Measurements from ENCODE around the gene UNC93B1. TPM values are rescaled to one million over a fixed set of nuclear protein-coding genes. Genes with fewer than 3 reads are reported as not detected.

UNC93B1 gene
- total RNA-seq, 8 experiments from 2014 or later, result 2.1 to 17.3 (median 6.3) TPM

DNA sequence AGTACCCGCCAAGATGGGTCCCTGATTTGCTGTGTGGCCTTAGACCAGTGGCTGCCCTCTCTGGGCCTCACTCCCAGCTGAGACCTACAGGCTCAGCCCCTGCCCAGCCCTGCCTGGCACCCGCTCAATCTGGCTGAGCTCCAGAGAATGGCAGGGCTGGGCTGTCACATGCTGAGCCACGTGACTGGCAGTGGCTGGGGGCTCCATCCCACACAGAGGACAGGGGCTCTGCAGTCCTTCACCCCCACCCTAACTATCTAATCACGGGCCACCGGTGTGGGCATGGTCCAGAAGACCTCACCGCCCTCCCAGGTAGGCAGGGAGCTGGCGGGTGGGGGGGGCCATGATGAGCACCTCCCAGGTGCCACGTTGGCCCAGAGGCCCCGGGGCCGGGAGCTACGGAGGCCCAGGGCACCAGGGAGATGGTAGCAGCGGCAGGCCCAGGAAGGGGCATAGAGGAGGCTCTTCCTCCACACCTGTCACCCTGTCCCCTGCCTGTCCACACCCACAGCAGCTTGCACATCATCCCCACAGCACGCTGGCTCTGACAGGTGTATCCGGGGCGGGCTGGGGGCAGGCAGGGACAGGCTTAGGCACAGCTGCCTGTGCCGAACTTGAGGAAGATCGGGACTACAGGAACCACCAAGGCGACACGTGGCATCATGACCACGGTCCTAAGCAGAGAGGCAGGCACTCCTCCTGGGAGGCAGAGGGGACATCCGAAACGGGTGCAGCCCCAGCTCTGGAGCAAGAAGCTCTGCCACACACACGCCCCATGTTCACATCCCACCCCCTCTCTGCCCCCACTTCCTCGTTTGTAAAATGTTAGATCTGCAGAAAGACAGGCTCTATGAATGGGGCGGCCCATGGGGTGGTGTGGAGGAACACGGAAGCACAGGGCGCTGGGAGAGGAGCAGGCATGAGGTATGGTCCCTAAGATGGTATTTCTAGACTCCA, 4.8 kb upstream of the UNC93B1 start:
- no peak overlapping the region for H3K4me3 ChIP-seq
- in situ Hi-C loops (cut with MboI; ENCODE audit: low pct_unique_long_range_greater_than_20kb in 2 of 9, low sequenced_read_pairs in 9 of 9, unreplicated experiment in 9 of 9), result no loop called here
- H3K27ac ChIP-seq, result no peak overlapping the region
- peaks cover 22 to 32% of the 10 kb centered on the region in 2 donors for H3K4me1 ChIP-seq (replicated peaks in 1 of 2)
- no peak for ATAC-seq (replicated peaks in 6 of 8)
- 71 to 100% (median 100%) methylated on average over 1 to 6 of the region's 27 CpGs; no CpG with 5 or more reads in 5 of the 10 experiments for WGBS, 10 experiments

GRCh38 chr11:68007498-68008380, 3.8 kb upstream of the UNC93B1 start:
- 60 to 100% (median 79%) methylated on average over 1 to 10 of the region's 16 CpGs; no CpG with 5 or more reads in 5 of the 10 experiments for WGBS, 10 experiments
- in situ Hi-C loops (cut with MboI; ENCODE audit: low pct_unique_long_range_greater_than_20kb in 2 of 9, low sequenced_read_pairs in 9 of 9, unreplicated experiment in 9 of 9), result no loop called here
- H3K4me1 ChIP-seq (replicated peaks in 1 of 2), result peaks cover 22 to 24% of the 10 kb centered on the region in 2 donors
- ATAC-seq (replicated peaks in 6 of 8), result no peak
- no peak overlapping the region for H3K27ac ChIP-seq
- no peak overlapping the region for H3K4me3 ChIP-seq

- in situ Hi-C loops (cut with MboI; ENCODE audit: low pct_unique_long_range_greater_than_20kb in 2 of 9, low sequenced_read_pairs in 9 of 9, unreplicated experiment in 9 of 9), result no loop called here
- ATAC-seq (replicated peaks in 6 of 8), result no peak
- 70 to 100% (median 93%) methylated on average over 2 to 6 of the region's 7 CpGs; no CpG with 5 or more reads in 6 of the 10 experiments for WGBS, 10 experiments
- H3K4me1 ChIP-seq (replicated peaks in 1 of 2), result peaks cover 22 to 33% of the 10 kb centered on the region in 2 donors
- H3K27ac ChIP-seq, result no peak overlapping the region
- no peak overlapping the region for H3K4me3 ChIP-seq
Measured at GRCh38 chr11:68006606-68007166, 2.8 kb upstream of the UNC93B1 start.

- in situ Hi-C loops (cut with MboI; ENCODE audit: low pct_unique_long_range_greater_than_20kb in 2 of 9, low sequenced_read_pairs in 9 of 9, unreplicated experiment in 9 of 9), result no loop called here
- Histone ChIP-seq H3K4me1 (replicated peaks in 1 of 2) (peaks cover 3 to 15% of the 10 kb centered on the region in 2 donors), H3K27ac (no peak overlapping the region), H3K4me3 (peak overlapping the region in 1 of 5 donors; percentile 40)
- ATAC-seq (replicated peaks in 6 of 8), result no peak
- 61 to 100% (median 86%) methylated on average over 1 to 7 of the region's 14 CpGs; no CpG with 5 or more reads in 4 of the 10 experiments for WGBS, 10 experiments
Measured at GRCh38 chr11:68004551-68005335, 846 bp upstream of the UNC93B1 start.

GRCh38 chr11:68002938-68003845, 705 bp downstream of the UNC93B1 start:
- Histone ChIP-seq H3K4me3 (peak overlapping the region; percentile 25 to 43 (median 29)), H3K27ac (no peak overlapping the region), H3K4me1 (replicated peaks in 1 of 2) (peaks cover 0 to 13% of the 10 kb centered on the region in 2 donors)
- ATAC-seq (replicated peaks in 6 of 8), result peak; percentile 6 to 49 (median 45)
- in situ Hi-C loops (cut with MboI; ENCODE audit: low pct_unique_long_range_greater_than_20kb in 2 of 9, low sequenced_read_pairs in 9 of 9, unreplicated experiment in 9 of 9), result no loop called here
- 7 to 61% methylated on average over 3 to 10 of the region's 86 CpGs; no CpG with 5 or more reads in 8 of the 10 experiments for WGBS, 10 experiments

- in situ Hi-C loops (cut with MboI; ENCODE audit: low pct_unique_long_range_greater_than_20kb in 2 of 9, low sequenced_read_pairs in 9 of 9, unreplicated experiment in 9 of 9), result no loop called here
- H3K4me1 ChIP-seq (replicated peaks in 1 of 2), result peaks cover 0 to 13% of the 10 kb centered on the region in 2 donors
- WGBS, 10 experiments, result 77 to 93% methylated on average over 3 to 4 of the region's 9 CpGs; no CpG with 5 or more reads in 8 of the 10 experiments
- ATAC-seq (replicated peaks in 6 of 8), result no peak
- no peak overlapping the region for H3K27ac ChIP-seq
- H3K4me3 ChIP-seq, result no peak overlapping the region
Measured at GRCh38 chr11:68002575-68002937, 1.3 kb downstream of the UNC93B1 start.

GRCh38 chr11:67999704-68000103, 4.2 kb downstream of the UNC93B1 start:
- H3K4me1 ChIP-seq (replicated peaks in 1 of 2), result peaks cover 6 to 18% of the 10 kb centered on the region in 2 donors
- in situ Hi-C loops (cut with MboI; ENCODE audit: low pct_unique_long_range_greater_than_20kb in 2 of 9, low sequenced_read_pairs in 9 of 9, unreplicated experiment in 9 of 9), result no loop called here
- WGBS, 10 experiments, result 80 to 100% (median 94%) methylated on average over 1 to 5 of the region's 5 CpGs; no CpG with 5 or more reads in 6 of the 10 experiments
- H3K27ac ChIP-seq, result no peak overlapping the region
- ATAC-seq (replicated peaks in 6 of 8), result no peak
- no peak overlapping the region for H3K4me3 ChIP-seq

GRCh38 chr11:67999201-67999629, 4.7 kb downstream of the UNC93B1 start:
- Histone ChIP-seq H3K27ac (no peak overlapping the region), H3K4me3 (no peak overlapping the region), H3K4me1 (replicated peaks in 1 of 2) (peaks cover 6 to 15% of the 10 kb centered on the region in 2 donors)
- in situ Hi-C loops (cut with MboI; ENCODE audit: low pct_unique_long_range_greater_than_20kb in 2 of 9, low sequenced_read_pairs in 9 of 9, unreplicated experiment in 9 of 9), result no loop called here
- WGBS, 10 experiments, result 50 to 100% (median 83%) methylated on average over 1 to 2 of the region's 13 CpGs; no CpG with 5 or more reads in 5 of the 10 experiments
- ATAC-seq (replicated peaks in 6 of 8), result no peak

GRCh38 chr11:67998150-67999045, 5.5 kb downstream of the UNC93B1 start:
- H3K4me3 ChIP-seq, result no peak overlapping the region
- in situ Hi-C loops (cut with MboI; ENCODE audit: low pct_unique_long_range_greater_than_20kb in 2 of 9, low sequenced_read_pairs in 9 of 9, unreplicated experiment in 9 of 9), result no loop called here
- WGBS, 10 experiments, result 78 to 100% (median 94%) methylated on average over 1 to 6 of the region's 9 CpGs; no CpG with 5 or more reads in 2 of the 10 experiments
- no peak overlapping the region for H3K27ac ChIP-seq
- ATAC-seq (replicated peaks in 6 of 8), result no peak
- peaks cover 6 to 14% of the 10 kb centered on the region in 2 donors for H3K4me1 ChIP-seq (replicated peaks in 1 of 2)

- ATAC-seq (replicated peaks in 6 of 8), result no peak
- Histone ChIP-seq H3K4me1 (replicated peaks in 1 of 2) (peaks cover 6 to 13% of the 10 kb centered on the region in 2 donors), H3K4me3 (no peak overlapping the region), H3K27ac (no peak overlapping the region)
- 86 to 96% (median 88%) methylated on average over 2 to 17 of the region's 29 CpGs; no CpG with 5 or more reads in 6 of the 10 experiments for WGBS, 10 experiments
- in situ Hi-C loops (cut with MboI; ENCODE audit: low pct_unique_long_range_greater_than_20kb in 2 of 9, low sequenced_read_pairs in 9 of 9, unreplicated experiment in 9 of 9), result no loop called here
Measured at GRCh38 chr11:67997475-67997921, 6.4 kb downstream of the UNC93B1 start.
